ENCODE results near the gene NDST3.

NDST3 gene

DNA sequence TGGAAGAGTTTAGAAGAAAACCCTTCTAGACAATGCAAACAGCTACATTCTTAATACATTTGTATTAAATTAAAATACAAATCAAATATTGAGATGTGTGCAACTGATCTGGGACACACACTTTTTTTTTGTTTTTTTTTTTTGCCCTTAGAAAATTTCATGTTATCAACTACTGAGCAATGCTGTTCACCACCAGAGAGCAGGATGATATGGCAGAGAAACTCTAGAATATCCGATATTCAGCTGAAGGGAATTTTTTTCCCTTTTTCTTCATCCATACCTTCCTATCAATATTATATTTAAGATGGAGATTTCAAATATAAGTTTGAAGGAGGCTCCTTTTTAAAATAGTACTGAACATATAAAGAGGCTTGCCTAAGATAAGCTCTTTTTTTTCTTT is 1.0 kb downstream of the NDST3 start:
- DNase-seq (ENCODE audit: low read depth): no peak
- TF ChIP-seq, protein P1, sequence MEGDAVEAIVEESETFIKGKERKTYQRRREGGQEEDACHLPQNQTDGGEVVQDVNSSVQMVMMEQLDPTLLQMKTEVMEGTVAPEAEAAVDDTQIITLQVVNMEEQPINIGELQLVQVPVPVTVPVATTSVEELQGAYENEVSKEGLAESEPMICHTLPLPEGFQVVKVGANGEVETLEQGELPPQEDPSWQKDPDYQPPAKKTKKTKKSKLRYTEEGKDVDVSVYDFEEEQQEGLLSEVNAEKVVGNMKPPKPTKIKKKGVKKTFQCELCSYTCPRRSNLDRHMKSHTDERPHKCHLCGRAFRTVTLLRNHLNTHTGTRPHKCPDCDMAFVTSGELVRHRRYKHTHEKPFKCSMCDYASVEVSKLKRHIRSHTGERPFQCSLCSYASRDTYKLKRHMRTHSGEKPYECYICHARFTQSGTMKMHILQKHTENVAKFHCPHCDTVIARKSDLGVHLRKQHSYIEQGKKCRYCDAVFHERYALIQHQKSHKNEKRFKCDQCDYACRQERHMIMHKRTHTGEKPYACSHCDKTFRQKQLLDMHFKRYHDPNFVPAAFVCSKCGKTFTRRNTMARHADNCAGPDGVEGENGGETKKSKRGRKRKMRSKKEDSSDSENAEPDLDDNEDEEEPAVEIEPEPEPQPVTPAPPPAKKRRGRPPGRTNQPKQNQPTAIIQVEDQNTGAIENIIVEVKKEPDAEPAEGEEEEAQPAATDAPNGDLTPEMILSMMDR (IDR thresholded peaks at IDR 0.05; ENCODE audit: low read length, missing control alignments): no peak
- H3K4me3 ChIP-seq (replicated peaks; ENCODE audit: low read depth, low read length): no peak overlapping the region

DNA sequence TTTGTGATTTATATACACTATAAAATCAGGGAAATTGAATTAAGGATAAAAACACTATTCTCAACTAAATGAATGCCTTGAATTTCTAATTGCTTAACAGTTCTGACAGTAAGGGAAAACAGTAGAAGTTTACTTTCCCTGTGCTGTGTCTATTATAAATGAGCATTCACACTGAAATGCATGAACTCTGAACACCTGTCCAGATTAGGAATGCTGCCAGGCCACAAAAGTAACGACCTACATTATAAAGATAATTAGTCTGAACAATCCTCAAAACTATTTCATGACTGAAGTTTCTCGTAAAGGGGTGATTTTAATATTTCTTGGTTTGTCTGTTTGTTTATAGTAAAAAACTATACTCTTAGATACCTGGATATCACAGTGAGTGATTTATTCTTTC is 2.0 kb downstream of the NDST3 start:
- TF ChIP-seq, protein P1 (IDR thresholded peaks at IDR 0.05; ENCODE audit: low read length, missing control alignments): no peak
- H3K4me3 ChIP-seq (replicated peaks; ENCODE audit: low read depth, low read length): no peak overlapping the region
- no peak for DNase-seq (ENCODE audit: low read depth)

DNA sequence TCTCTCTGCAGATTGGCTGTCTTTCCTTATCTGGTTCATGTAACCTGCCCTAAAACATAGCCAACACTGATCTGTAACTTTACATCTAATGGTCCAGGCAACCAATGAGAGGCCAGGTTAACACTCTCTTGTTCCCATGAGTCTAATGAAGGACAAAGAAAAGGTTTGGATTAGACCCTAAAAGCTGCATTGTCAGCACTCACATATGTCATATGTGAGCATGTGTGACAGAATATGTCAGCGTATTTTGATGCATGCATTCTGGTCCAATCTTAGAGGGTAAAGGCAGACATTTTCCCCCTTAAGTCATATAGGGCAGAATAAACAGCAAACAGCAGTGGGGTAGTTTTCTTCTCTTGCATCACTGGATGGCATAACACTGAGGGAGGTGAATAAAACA is 3.7 kb downstream of the NDST3 start:
- no peak overlapping the region for H3K4me3 ChIP-seq (replicated peaks; ENCODE audit: low read depth, low read length)
- no peak for DNase-seq (ENCODE audit: low read depth)
- TF ChIP-seq, protein P1 (IDR thresholded peaks at IDR 0.05; ENCODE audit: low read length, missing control alignments): no peak

DNA sequence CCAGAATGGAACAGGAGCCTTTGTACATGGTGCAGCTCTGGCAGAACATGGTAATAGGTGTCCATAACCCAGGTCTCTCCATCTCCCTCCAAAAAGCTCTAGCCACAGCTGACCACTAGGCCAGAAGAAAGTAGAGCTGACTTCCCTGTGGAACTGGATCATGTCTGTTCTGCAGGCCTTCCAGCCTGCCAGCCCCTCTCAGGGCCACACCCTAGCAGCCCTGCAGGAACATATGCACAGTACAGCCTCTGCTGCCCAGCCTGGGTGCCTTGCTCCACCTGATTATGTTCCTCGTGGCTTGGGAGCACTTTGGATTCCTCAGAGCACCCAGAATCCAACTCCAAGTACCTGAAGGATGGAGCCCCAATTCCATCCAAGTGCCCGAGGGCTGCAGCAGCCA is 12.0 kb downstream of the NDST3 start:
- H3K4me3 ChIP-seq (replicated peaks; ENCODE audit: low read depth, low read length): no peak overlapping the region
- DNase-seq (ENCODE audit: low read depth): no peak
- TF ChIP-seq, protein P1 (IDR thresholded peaks at IDR 0.05; ENCODE audit: low read length, missing control alignments): no peak

DNA sequence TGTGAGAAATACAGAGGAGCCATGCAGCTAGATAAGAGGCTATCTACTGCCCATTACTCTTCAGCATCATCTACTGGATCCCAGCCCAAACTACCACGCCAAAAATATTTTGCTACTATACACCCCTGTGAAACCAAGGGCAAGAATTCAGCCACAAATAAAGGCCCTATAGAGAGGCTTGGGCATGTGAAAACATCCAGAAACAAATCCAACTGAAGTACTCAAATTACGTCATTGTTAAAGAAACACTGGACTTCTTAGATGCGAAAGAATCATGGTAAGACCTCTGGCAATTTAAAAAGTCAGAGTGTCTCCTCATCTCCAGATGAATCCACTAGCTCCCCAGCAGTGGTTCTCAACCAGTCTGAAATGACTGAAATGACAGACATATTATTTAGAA is 12.8 kb downstream of the NDST3 start:
- no peak overlapping the region for H3K4me3 ChIP-seq (replicated peaks; ENCODE audit: low read depth, low read length)
- TF ChIP-seq, protein P1 (IDR thresholded peaks at IDR 0.05; ENCODE audit: low read length, missing control alignments): no peak
- DNase-seq (ENCODE audit: low read depth): no peak

DNA sequence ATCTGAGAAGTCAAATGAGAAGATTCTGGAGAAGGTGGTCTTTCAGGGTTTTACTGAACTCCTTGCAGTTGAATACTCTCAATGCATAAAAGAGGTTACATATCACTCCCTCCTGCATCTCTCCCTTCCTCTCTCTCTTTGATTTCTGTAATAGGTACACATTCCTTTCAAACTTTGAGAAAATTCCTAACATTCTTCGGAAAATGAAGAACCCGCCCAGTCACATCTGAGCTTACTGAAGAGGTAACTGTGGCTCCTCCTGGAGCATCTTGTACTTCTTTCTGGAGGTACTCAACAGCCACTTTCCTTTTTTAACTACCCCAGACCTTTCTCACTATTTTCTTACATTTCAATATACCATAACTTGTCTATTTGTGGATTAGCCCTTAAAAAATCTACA is 24.7 kb downstream of the NDST3 start:
- no peak overlapping the region for H3K4me3 ChIP-seq (replicated peaks; ENCODE audit: low read depth, low read length)
- DNase-seq (ENCODE audit: low read depth): no peak
- TF ChIP-seq, protein P1 (IDR thresholded peaks at IDR 0.05; ENCODE audit: low read length, missing control alignments): no peak

DNA sequence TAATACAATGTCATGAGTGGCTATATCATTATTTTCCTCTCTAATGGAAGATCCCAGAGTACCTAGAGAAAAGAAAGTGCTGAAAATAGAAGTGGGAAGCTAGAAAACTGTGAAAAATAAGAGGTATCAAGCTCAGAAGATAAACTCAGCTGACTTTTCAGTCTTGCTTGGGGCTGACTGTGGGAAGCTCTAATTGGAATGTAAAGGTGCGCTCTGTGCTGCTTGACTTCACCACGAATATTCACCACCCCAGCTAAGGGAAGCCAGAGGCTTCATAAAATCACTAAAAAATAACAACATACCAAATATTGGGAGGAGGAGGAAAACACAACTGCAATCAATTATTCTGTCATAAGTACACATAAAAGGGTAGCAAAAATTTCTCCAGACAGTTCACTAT is 25.1 kb downstream of the NDST3 start:
- TF ChIP-seq, protein P1 (IDR thresholded peaks at IDR 0.05; ENCODE audit: low read length, missing control alignments): no peak
- no peak for DNase-seq (ENCODE audit: low read depth)

More for the DNA sequence above, 25.1 kb downstream of the NDST3 start:
- H3K4me3 ChIP-seq (replicated peaks; ENCODE audit: low read depth, low read length): no peak overlapping the region

All from fibroblast of pulmonary artery (primary cell).